Kidney epithelial cell (primary cell): ENCODE measurements around the gene TRAPPC3L. TPM values are rescaled to one million over a fixed set of nuclear protein-coding genes. Genes with fewer than 3 reads are reported as not detected.
A peak's percentile ranks its signal among the peaks of the same experiment; 100 is the strongest.

Source experiments
- DNase-seq: peaks from one replicate; pipeline ENCODE4 v3.0.0-alpha.2; 2010; ENCODE audit warnings: low read depth
- H3K27me3 ChIP-seq: 2 replicates; pipeline ENCODE4 v1.6.0; 2011; ENCODE audit warnings: low read length; ENCODE audit not compliant: control insufficient read depth, insufficient read depth
- H3K36me3 ChIP-seq: 2 replicates; pipeline ENCODE4 v1.5.1; 2011; ENCODE audit warnings: low read length; ENCODE audit not compliant: control insufficient read depth, insufficient read depth
- H3K4me3 ChIP-seq: 2 replicates; pipeline ENCODE4 v1.5.1; 2011; ENCODE audit warnings: low read depth, mild to moderate bottlenecking, control low read depth, low read length
- CTCF ChIP-seq: IDR thresholded peaks from 2 replicates; pipeline ENCODE4 v1.5.1; 2011; ENCODE audit warnings: mild to moderate bottlenecking, moderate library complexity, low read length, control low read depth, inconsistent platforms; ENCODE audit not compliant: insufficient read depth, poor library complexity, severe bottlenecking
- total RNA-seq: library from RNA; depleted of rRNA; stranded (reverse); fragments of >200 nt; gene quantifications from 2 replicates; pipeline ENCODE4 v1.2.3, GENCODE V29; 2015

The TRAPPC3L gene
- total RNA-seq, 1 donor from 2014 or later = not detected

DNA sequence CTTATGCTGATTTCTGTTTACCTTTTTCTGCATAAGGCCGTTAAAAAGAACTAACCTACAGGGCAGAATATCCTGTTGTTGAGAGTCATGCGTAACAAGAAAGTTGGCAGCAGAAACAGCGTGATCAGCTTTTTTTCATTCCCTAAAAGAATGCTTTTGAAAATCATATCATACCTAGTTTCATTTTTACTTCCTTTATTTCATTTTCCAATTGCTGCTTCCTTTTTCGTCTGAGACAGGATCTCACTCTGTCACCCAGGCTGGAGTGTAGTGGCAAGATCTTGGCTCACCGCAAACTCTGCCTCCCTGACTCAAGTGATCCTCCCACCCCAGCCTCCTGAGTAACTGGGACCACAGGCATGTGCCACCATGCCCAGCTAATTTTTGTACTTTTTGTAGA, 80.2 kb downstream of the TRAPPC3L start:
- Histone ChIP-seq H3K27me3 (no peaks in the 10 kb centered on the region), H3K36me3 (no peaks in the 10 kb centered on the region), H3K4me3 (no peak overlapping the region)
- DNase-seq = no peak
- no peak for TF ChIP-seq CTCF

- H3K4me3 ChIP-seq = no peak overlapping the region
- H3K36me3 ChIP-seq = no peaks in the 10 kb centered on the region
- DNase-seq = no peak
- H3K27me3 ChIP-seq = no peaks in the 10 kb centered on the region
- TF ChIP-seq CTCF = no peak
Measured at GRCh38 chr6:116463301-116463700, 82.2 kb downstream of the TRAPPC3L start.

DNA sequence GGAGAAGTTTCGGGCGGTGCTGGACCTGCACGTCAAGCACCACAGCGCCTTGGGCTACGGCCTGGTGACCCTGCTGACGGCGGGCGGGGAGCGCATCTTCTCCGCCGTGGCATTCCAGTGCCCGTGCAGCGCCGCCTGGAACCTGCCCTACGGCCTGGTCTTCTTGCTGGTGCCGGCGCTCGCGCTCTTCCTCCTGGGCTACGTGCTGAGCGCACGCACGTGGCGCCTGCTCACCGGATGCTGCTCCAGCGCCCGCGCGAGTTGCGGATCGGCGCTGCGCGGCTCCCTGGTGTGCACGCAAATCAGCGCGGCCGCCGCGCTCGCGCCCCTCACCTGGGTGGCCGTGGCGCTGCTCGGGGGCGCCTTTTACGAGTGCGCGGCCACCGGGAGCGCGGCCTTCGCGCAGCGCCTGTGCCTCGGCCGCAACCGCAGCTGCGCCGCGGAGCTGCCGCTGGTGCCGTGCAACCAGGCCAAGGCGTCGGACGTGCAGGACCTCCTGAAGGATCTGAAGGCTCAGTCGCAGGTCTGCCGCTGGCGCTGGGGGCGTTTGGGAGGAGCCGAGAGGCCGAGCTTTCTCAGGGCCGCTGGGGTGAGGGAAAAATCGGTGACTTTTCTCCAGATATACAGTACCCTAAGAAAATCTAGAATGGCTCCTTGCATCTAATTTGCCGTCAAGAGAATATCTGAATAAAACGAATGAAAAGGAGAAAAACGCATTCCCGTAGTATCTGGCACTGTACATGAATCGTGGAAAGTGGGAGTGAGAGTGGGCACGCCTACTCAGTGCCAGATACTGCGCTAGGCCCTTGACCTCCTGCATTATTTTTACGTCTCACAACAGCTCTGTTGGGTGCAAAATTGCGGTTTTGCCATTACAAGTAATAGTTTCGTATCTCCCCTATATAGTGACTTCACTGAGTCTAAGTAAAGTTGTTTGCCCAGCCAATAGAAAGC, 83.3 kb downstream of the TRAPPC3L start:
- TF ChIP-seq CTCF = no peak
- H3K4me3 ChIP-seq = peak overlapping the region; percentile 30
- no peaks in the 10 kb centered on the region for H3K36me3 ChIP-seq
- H3K27me3 ChIP-seq = no peaks in the 10 kb centered on the region
- DNase-seq = no peak

DNA sequence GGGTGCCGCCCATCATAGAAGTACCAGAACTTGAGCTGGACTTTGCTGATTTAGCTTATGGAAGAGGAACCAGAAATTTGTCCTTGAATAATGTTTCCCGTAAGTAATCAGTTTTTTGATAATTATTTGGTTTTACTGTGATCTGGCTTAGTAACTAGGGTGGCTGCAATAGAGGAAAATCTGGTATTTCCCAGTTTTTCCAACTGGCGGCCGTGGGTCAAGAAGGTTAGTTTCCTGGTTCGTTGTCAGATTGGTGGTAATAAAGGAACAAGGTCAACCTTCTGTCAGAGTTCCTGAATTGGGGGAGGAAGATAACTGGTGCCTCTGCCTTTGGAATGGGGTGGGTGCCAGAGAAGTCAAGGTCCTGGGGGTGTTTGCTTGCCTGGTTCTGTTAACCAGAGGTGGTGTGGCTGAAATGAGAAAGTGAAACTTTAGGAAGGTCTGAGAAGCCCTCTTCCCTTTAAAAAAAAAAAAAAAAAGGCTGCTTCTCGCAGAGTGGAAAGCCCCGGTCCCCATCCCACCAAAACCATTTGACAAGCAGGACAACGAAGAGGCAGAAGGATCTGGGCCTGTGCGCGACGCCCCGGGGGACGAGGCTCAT, 84.1 kb downstream of the TRAPPC3L start, which contains the start of gene CALHM6:
Gene CALHM6 (plus strand): TSS at position 45 of the 601 bp plus-strand sequence. CDS start 555 bp downstream, at position 600.
- no peak for DNase-seq
- H3K27me3 ChIP-seq = no peaks in the 10 kb centered on the region
- no peak for TF ChIP-seq CTCF

DNA sequence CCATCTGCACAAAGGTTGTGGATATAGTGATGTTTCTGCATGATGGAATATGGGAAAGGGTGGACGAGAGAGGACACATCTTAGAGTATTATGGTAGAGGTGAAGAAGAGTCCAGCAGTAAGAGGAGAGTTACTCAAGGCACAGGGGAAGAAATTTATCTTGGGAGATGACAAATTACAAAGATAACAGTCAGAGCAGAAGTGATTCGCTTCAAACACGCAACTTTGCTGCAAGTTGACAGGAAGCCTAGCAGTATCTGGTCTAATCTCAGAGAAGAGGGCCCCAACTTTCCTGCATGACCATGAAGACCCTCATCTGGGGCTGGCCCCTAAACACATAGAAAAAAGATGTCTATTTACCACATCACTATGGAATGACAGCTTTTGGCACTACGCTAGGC, 85.6 kb downstream of the TRAPPC3L start:
- Histone ChIP-seq H3K27me3 (no peaks in the 10 kb centered on the region), H3K36me3 (no peaks in the 10 kb centered on the region), H3K4me3 (no peak overlapping the region)
- TF ChIP-seq CTCF = no peak
- DNase-seq = no peak

More for the DNA sequence above, 84.1 kb downstream of the TRAPPC3L start, which contains the start of gene CALHM6:
- Histone ChIP-seq H3K36me3 (no peaks in the 10 kb centered on the region), H3K4me3 (peak within 1 kb of the TSS; percentile 30)
